Activated CD8-positive, alpha-beta memory T cell treated with anti-CD3 and anti-CD28 coated beads, Interleukin-2, amount 50 U/mL, for 4 hours (primary cell): ENCODE results near the gene CD2AP.
"Not testable (repeated sequence)": the region's sequence is repeated elsewhere in the genome, so short reads cannot be mapped to it uniquely, and the experiment has no call there.

Experiments used
- DNase-seq: peaks from one replicate; pipeline ENCODE4 v3.0.0-alpha.2; 2020

Gene CD2AP, protein sequence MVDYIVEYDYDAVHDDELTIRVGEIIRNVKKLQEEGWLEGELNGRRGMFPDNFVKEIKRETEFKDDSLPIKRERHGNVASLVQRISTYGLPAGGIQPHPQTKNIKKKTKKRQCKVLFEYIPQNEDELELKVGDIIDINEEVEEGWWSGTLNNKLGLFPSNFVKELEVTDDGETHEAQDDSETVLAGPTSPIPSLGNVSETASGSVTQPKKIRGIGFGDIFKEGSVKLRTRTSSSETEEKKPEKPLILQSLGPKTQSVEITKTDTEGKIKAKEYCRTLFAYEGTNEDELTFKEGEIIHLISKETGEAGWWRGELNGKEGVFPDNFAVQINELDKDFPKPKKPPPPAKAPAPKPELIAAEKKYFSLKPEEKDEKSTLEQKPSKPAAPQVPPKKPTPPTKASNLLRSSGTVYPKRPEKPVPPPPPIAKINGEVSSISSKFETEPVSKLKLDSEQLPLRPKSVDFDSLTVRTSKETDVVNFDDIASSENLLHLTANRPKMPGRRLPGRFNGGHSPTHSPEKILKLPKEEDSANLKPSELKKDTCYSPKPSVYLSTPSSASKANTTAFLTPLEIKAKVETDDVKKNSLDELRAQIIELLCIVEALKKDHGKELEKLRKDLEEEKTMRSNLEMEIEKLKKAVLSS

DNA sequence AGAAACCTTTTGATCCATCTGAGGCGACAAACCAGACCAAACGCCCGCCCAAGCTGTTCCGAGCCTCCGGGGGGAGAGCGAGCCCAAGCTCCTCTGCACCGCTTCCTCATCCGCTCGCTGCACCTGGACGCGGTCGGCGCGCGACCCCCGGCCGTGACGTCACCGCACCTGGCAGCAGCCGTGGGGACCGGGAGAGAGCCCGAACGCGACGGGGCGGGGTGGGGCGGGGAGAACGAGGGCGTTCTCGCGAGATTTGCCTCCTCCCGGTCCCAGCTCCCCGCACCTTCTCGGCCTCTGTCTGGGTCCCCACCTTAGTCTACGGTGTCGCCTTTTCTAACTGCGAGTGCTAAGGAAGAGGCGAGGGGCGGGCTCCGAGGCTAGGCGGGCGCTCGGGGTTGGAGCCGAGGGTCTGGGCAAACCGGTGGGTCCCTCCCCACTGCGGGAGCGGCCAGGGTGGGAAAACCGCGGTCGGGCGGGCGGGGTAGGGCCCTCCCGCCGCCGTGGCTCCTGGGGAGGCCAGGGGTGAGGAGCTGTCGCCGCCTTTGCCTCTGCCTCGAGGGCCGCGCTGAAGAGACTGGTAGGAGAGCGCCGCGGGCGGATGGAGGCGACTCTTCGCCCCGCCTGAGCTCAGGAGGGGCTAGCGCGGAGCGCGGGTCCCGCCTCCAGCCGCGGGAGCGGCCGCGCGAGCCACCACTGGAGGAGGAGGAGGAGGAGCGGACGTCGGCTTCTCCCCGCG, at the start of gene CD2AP:
Gene CD2AP (plus strand): TSS at position 293 of the 736 bp plus-strand sequence. CDS start 456 bp downstream, outside the sequence.
- DNase-seq: peak; percentile 90

DNA sequence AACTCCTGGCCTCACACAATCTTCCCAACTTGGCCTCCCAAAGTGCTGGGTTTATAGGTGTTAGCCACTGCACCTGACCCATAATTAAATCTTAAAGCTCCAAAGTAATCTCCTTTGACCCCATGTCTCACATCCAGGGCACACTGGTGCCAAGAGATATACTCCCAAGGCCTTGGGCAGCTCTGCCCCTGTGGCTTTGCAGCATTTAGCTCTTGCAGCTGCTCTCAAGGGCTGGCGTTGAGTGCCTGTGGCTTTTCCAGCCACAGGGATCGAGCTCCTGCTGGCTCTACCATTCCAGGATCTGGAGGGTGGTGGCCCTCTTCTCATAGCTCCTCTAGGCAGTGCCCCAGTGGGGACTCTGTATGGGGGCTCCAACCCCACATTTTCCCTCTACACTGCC, 49.3 kb upstream of the CD2AP start:
- DNase-seq: no peak

DNA sequence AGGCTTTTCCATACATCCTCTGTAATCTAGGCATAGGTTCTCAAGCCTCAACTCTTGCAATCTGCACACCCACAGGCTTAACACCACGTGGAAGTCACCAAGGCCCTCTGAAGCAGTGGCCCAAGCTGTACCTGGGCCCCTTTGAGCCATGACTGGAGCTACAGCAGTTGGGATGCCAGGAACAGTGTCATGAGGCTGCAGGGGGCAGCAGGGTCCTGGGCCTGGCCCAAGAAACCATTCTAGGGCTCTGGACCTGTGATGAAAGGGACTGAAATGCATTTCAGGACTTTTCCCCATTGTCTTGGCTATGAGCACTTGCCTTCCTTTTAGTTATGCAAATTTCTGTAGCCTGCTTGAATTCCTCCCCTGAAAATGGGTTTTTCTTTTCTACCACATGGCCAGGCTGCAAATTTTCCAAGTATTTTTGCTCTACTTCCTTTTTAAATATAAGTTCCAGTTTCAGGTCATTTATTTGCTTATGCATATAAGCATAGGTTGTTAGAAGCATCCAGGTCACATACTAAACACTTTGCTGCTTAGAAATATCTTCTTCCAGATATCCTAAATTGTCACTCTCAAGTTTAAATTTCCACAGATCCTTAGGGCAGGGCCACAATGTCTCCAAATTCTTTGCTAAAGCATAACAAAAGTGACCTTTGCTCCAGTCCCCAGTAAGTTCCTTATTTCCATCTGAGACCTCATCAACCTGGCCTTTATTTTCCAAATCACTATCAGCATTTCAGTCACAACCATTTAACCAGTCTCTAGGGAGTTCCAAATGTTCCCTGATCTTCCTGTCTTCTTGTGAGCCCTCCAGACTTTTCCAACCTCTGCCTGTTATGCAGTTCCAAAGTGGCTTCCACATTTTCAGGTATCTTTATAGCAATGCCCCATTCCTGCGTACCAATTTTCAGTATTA, 48.6 kb upstream of the CD2AP start:
- DNase-seq: no peak

DNA sequence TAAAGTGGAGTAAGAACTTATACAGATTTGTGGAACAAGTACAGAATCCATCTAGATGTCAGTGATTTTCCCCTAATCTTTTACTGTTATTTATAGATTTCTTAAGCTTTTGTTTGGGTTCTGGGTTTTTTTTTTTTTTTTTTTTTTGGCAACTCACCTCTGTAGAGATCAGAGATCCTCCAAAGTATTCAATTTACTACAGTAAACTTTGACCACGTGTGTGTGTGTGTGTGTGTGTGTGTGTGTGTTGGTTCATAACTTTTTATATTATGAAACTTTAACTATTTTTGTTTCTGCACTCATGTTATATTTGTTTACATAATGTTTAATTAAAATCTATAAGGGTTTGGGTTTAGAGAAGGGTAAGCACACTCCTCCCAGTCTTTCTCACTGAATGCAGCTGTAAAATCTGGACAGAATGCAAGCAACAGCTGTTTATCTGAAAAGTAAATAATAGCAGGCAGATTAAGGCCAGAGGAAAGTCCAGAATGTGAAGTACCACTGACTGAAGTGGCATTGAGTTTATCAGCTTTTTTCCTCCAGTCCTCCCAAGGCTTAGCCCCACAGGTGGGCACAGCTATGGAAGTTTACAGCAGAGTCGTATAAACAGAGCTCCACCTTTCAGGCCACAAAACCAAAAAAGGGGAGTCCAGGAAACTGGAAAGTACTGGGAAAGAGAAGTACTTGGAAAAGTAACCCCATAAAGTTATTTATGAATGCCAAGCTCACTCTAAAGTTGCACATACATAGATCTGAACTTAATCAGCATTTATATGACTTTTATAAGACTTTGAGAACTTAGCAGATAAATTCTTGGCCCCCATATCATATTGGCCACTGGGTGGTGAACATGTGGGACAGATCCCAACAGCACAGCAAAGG, 43.0 kb upstream of the CD2AP start:
- DNase-seq: no peak

DNA sequence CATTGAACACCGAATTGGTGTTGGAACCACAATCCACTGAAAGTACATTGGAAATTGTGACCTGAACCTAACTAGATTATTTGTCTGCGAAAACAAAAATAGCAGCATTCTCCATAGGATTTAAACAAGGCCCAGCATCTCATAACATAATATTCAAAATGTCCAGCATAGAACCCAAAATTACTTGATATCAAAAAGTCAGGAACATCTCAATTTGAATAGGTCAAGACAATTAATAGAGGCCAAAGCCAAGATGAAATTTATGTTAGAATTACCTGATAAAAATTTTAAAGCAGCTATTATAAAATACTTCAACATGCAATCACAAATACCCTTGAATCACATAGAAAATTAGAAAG, 42.4 kb upstream of the CD2AP start:
- no peak for DNase-seq

DNA sequence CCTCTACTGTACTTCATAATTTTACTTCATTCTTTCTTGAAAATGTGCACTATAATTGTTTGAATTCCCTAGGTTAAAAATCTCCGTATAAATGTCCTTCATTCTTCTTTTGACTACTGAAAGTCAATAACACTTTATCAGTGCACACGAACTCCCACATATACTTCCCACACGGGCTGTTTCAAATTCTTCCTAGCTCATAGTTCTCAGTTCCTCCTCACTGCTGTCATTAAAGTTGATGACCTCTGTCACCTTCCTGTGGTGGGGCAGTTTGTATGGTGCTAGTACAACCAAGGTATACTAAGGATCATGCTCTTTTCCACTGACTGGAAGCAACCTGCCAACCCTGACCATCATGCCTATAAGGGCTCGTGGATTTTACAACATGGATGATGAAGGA, 40.0 kb upstream of the CD2AP start:
- DNase-seq: no peak

DNA sequence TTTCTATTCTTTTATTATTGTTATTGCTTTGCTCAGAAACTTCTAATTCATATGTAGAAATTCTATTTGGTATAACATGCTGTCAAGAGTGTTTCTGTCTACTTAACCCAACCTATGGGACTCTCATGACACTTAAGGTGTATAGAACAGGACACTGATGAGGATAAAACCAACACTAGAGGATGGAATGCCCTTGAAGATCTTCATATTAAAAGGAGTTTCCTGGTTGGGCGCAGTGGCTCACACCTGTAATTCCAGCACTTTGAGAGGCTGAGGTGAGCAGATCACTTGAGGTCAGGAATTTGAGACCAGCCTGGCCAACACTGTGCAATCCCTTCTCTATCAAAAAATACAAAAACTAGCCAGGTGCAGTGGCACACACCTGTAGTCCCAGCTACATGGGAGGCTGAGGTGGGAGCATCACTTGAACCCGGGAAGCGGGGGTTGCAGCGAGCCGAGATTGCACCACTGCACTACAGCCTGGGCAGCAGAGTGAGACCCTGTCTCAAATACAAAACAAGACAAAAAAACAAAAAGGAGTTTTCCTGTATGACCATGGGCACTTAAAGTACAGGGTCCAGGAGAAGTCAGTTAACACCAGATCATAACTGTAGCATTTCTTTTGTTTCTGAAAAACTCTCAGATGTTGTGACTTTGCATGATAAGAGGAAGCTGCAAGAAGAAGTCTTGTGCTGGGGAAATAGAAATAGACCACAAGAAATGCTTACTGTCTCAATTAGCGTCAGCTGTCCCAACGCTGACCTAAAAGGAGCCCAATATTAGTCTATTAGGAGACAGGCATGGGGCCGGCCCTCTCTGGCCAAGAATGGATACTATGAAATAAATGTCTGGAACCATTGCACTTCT, 38.9 kb upstream of the CD2AP start:
- no peak for DNase-seq

DNA sequence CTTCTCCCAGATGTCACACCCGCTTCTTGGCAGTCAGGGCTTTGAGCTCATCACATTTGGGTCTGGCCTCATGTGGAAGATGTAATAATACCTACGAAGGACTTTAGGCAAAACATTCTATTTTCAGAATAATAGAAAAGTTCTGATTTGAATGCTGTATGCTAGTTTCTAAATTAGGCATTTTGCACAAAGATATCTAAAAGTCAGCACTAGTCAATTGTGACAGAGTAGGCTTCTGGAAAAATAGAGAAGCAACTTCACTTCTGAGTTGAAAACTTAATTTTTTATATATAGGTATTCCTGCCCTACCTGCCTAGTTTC, 38.3 kb upstream of the CD2AP start:
- no peak for DNase-seq

DNA sequence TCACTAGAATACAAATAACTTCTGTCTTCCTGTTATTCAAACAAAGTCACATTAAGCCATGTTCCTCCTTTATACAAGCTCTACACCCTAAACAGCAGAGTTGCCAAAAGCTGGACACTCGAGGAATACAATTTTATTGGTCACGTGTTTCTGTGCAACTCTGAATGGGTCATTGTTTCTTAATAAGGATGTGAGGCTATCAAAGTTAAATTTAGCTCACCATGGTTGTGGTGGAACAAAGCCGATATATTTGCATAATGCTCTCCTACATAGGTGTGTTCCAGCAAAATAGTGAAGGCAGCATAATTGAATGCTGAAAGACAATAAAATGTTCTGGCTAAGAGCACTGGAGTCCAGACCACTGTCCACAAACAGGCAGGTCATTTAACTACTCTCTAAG, 36.9 kb upstream of the CD2AP start:
- no peak for DNase-seq

DNA sequence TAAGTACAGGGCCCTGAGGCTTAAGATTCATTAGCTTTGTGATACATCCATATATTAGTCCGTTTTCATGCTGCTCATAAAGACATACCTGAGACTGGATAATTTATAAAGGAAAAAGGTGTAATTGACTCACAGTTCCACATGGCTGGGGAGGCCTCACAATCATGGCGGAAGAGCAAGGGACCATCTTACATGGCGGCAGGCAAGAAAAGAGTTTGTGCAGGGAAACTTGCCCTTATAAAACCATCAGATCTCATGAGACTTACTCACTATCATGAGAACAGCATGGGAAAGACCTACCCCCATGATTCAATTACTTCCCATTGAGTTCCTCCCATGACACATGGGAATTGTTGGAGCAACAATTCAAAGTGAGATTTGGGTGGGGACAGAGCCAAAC, 32.6 kb upstream of the CD2AP start:
- not testable (repeated sequence) for DNase-seq

DNA sequence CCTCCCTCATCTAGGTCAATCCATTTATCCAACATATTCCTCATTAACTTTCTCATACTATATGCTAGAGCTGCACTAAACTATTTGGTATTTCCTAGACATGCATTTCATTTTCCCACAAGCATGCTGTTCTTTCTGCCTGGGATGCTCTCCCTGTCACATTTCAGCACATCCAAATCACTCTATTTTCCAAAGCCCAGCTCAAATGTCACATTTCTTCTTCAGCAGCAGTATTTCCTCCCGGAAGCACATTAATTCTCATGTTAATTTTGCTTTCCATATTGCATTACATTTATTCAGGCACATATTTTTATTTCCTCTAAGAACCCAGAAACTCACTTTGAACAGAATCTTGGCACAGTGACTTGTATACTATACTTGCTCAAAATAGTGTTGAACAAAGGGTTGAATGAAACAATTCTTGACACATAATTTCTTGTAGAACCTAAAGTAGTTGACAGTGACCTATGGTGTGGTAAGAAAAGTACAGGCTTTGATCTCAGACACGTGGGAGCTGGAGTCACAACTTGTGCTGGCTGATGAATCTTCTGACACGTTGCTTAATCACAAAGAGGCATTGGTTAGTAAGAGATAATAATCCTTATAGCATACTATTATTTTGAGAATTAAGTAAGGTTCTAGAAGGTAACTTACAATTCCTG, 30.8 kb upstream of the CD2AP start:
- no peak for DNase-seq

DNA sequence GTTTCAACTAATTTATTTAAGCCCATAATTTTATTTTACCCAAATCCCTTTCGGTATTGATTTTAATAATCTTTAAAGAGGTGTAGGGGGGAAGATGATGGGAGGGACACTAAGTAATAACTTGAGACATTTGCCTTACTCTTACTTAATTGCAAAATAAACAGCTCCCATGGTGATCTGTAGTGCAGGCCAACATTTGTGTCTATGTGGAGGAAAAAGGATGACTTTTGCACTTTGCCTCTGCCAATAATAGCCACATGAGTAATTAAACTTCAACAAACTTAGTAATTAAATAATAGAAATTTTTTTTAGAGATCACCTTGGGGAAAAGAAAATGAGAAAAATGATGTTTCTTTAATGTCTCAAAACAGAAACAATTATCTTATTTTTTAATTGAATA, 29.9 kb upstream of the CD2AP start:
- DNase-seq: no peak

DNA sequence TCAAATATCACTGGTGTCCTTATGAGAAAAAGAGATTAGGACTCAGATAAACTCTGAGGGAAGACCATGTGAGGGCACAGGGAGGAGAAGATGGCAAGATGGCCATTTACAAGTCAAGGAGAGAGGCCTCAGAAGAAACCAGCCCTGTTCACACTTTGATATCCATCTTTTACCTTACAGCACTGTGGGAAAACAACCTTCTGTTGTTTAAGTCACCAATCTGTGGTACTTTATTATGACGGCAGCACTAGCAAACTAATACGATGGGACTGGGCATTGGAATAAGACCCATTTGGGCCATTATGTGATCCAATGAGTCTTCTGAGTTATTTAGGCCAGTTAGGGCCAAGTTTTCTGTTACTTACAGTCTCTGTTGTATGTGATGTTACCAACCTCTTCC, 26.4 kb upstream of the CD2AP start:
- DNase-seq: no peak

DNA sequence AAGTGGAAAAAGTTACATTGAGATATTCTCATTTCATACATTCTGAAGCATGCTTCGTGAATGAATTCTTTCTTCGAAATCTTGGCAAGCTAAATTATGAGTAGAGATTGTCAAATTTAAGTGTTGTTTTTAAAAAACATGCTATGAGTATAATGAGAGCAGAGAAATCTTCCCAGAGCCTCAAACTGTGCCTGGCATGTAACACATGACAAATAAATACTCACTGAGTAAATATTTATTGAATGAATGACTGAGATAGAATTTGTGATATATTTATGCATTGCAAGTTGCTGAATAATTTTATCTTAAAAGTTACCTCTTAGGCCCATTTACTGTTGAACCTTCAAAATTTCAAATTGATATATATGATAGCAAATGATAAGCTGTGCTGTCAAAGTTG, 24.7 kb upstream of the CD2AP start:
- DNase-seq: no peak

DNA sequence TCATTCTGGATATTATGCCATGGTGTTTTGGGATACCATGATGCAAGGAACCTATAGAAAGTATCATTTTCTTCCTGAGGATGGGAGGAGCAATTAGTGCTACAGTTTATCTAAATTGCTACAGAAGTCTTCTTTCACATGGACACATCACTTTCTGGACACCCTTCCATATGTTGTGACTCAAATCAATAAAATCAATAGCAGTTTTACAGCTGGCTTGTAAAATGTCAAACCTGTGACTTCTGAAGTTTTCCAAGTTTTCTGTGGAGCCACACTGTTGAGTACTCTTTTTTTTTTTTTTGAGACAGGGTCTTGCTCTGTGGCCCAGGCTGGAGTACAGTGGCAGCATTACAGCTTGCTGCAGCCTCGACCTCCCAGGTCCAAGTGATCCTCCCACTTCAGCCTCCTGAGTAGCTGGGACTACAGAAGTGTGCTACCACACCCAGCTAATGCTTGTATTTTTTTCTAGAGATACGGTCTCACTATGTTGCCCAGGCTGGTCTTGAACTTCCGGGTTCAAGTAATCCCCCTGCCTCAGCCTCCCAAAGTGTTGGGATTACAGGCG, 24.1 kb upstream of the CD2AP start:
- DNase-seq: no peak

DNA sequence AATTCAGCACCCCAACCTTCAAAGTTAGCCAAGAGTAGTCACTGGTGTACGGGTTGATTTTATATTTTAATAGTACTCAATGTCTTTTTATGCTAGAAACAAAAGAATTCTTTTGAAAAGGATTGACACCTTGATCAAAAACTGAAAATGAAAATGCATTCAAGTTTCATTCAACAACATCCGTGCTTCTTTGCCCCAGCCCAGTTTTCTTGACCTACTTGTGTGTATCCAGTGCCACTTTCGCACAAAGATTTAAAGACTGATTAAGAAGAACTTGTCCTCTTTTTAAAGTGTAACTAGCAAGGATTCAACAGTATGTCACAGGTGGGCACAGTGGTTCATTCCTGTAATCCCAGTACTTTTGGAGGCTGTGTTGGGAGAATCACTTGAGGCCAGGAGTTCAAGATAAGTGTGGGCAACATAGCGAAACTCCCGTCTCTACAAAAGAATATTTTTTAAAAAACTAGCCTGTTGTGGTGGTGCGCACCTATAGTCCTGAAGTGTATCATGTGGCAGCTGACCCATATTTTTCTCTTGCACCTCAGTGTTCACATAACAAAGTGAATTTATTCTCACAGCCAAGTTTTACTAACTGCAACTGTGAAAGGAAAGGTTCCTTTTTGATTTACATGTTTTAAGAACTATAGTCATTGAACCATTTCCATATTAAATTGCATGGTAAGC, 22.7 kb upstream of the CD2AP start:
- DNase-seq: no peak

DNA sequence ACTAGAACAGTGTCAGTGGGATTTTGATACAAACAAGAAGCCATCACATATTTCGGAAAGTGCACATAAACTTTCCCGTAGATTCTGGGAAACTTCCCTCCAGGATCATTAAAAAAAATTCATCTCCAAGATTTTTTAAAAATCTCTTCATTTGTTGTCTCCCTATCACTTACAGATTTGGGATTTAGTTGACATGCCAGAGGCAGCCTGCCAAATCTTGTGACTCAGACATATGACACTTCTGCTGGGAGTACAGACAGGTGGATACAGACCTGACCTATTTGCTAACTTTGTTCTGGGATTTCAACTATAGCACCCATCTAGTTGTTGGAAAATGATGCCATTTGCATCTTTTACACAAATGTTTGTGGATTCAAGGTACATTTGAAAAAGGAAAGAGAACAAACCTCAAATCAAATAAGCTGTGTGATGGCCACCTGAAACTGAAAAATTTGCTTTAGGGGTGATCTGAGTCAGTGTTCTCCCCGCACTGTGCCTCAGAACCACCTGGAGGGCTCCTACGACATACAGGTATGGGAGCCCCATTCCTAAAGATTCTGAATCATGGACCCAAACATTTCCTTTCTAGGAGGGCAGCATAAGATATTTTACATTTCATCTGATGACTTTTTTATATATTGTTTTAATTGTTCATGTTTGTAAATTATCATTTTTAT, 21.9 kb upstream of the CD2AP start:
- DNase-seq: no peak

DNA sequence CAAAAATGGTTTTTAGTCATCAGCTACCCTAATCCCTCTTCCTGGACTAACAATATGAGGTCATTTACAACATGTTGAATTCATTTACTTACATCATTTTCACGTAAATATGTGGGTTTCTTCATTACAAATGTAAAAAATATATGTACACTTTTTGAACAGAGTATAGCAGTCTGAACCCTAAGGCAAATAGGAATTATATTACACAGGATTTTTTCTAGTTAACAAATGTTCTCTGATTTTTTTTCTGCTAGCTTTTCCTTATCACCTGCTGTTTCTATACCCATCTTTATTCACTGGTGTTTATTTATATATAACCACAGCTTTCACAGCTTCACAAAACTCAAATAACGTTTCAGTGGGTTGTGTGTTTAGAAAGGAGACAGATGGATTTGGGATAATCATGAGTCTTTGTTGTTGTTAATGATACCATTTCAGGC, 21.0 kb upstream of the CD2AP start:
- no peak for DNase-seq

DNA sequence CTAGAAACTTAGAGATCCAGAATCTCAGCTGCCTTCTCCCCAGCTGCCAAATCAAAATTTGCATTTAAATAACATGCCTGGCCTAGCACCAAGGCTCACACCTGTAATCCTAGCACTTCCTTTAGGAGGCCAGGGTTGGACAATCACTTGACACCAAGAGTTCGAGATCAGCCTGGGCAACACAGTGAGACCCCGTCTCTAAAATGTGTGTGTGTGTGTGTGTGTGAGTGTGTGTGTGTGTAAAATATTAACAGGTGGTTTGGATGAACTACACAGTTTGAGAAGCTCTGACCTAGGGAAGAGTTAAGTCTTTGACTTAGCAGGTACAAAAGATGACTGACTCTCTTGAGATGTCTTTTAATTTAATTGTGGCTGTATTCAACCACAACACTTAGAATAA, 20.2 kb upstream of the CD2AP start:
- no peak for DNase-seq
